K562 (cell line): Measurements from ENCODE around the gene FAM177B. TPM values are rescaled to one million over a fixed set of nuclear protein-coding genes. Genes with fewer than 3 reads are reported as not detected.

ENCODE experiments used
- ATAC-seq: fragments of 200-7000 bp; cut with Tn5 transposase; 3 replicates; pipeline ENCODE4 v1.9.1; 2020; ENCODE audit warnings: moderate library complexity
- BruUV-seq: library from RNA; stranded (reverse); fragments of 400-500 nt; replicated peaks from 2 replicates; lab custom pipeline; 2021; lab: Mats Ljungman, UMichigan
- CTCF ChIA-PET: fragments of 300-600 bp; formaldehyde crosslinking; extraction: SDS; loops from one replicate; lab custom pipeline; 2021; ENCODE audit warnings: low intra/inter-chr PET ratio; lab: Yijun Ruan, JAX
- POLR2A ChIA-PET: fragments of 300-600, 350-650 bp; sonication (Branson Sonifier 250); formaldehyde crosslinking; extraction: SDS; loops from one replicate; lab custom pipeline; 2021; ENCODE audit warnings: antibody characterized with exemption, inconsistent platforms; lab: Yijun Ruan, JAX
- DNase-seq, 4 experiments: peaks; one replicate each; pipeline versions ENCODE4 v3.0.0 to v3.0.0-alpha.2; 2011 to 2018; ENCODE audit warnings: low spot score in 3 of 4, mixed read lengths in 3 of 4; ENCODE audit errors: extremely low read depth in 1 of 4
- FAIRE-seq: peaks from 2 replicates; lab custom pipeline; 2011; peaks lifted over from hg19 to GRCh38; lab: Jason Lieb, UNC
- H2AFZ ChIP-seq: 2 replicates; pipeline ENCODE4 v1.6.0; 2011; ENCODE audit warnings: low read depth, low read length, control low read depth, inconsistent platforms
- H3K27ac ChIP-seq: fragments of 200-600 bp; 3 replicates; pipeline ENCODE4 v1.8.0; 2011; ENCODE audit warnings: low read depth, mild to moderate bottlenecking, control low read depth, inconsistent platforms, low read length, moderate library complexity, mixed read lengths; ENCODE audit errors: extremely low read depth
- H3K27me3 ChIP-seq, 2 experiments: fragments of 300-600 bp in 1 of 2; 2 replicates in 1 of 2; 3 replicates in 1 of 2; pipeline versions ENCODE4 v1.6.0 to v1.8.0; 2011; ENCODE audit warnings: inconsistent platforms in 2 of 2, low read length in 2 of 2, mild to moderate bottlenecking in 1 of 2, mixed read lengths in 1 of 2, moderate library complexity in 1 of 2; ENCODE audit not compliant: control insufficient read depth in 2 of 2, insufficient read depth in 2 of 2
- H3K36me3 ChIP-seq: fragments of 300-600 bp; 3 replicates; pipeline ENCODE4 v1.8.0; 2011; ENCODE audit warnings: mild to moderate bottlenecking, low read length, inconsistent platforms; ENCODE audit not compliant: control insufficient read depth, insufficient read depth
- H3K4me1 ChIP-seq, 2 experiments: fragments of 200-600 bp in 1 of 2; replicated peaks in 1 of 2; 2 replicates in 1 of 2; 3 replicates in 1 of 2; pipeline versions ENCODE4 v1.5.1 to v1.8.0; 2011; ENCODE audit warnings: inconsistent platforms in 2 of 2, low read length in 2 of 2, mild to moderate bottlenecking in 1 of 2, mixed read lengths in 1 of 2, moderate library complexity in 1 of 2; ENCODE audit not compliant: control insufficient read depth in 2 of 2, insufficient read depth in 2 of 2
- H3K4me2 ChIP-seq: 2 replicates; pipeline ENCODE4 v1.6.1; 2011; ENCODE audit warnings: low read length, control low read depth, inconsistent platforms, mixed read lengths; ENCODE audit not compliant: insufficient read depth
- H3K4me3 ChIP-seq: fragments of 200-600 bp; sonication (generic), shearing (Covaris generic); 2 replicates; pipeline ENCODE4 v1.5.1; 2016; ENCODE audit warnings: control low read depth, inconsistent platforms
- H3K79me2 ChIP-seq: fragments of 200-600 bp; 3 replicates; pipeline ENCODE4 v1.8.0; 2011; ENCODE audit warnings: low read length, inconsistent platforms; ENCODE audit not compliant: control insufficient read depth, insufficient read depth
- H3K9ac ChIP-seq, 2 experiments: 2 replicates each; pipeline versions ENCODE4 v1.6.0 to v1.6.1; 2011; ENCODE audit warnings: low read depth in 2 of 2, low read length in 2 of 2, control low read depth in 1 of 2, inconsistent platforms in 1 of 2, mild to moderate bottlenecking in 1 of 2, mixed read lengths in 1 of 2; ENCODE audit not compliant: insufficient read depth in 1 of 2
- H3K9me1 ChIP-seq: one replicate; pipeline ENCODE4 v1.6.0; 2011; ENCODE audit warnings: inconsistent platforms, mild to moderate bottlenecking, low read length, moderate library complexity; ENCODE audit not compliant: control insufficient read depth, insufficient read depth
- H3K9me3 ChIP-seq: replicated peaks from 2 replicates; pipeline ENCODE4 v1.5.1; 2011; ENCODE audit warnings: low read depth, low read length, inconsistent platforms; ENCODE audit not compliant: control insufficient read depth, insufficient read depth
- H4K20me1 ChIP-seq: replicated peaks from 2 replicates; pipeline ENCODE4 v1.6.1; 2011; ENCODE audit warnings: low read length, inconsistent platforms, mixed read lengths; ENCODE audit not compliant: control insufficient read depth, insufficient read depth
- BCOR ChIP-seq: fragments of 450-650 bp; IDR thresholded peaks from 2 replicates; pipeline ENCODE4 v1.6.1; 2016
- DACH1 ChIP-seq: fragments of 450-650 bp; IDR thresholded peaks from 2 replicates; pipeline ENCODE4 v1.6.1; 2018; ENCODE audit not compliant: partially characterized antibody
- MAFG ChIP-seq: fragments of 450-650 bp; conservative IDR thresholded peaks from 2 replicates; pipeline ENCODE4 v1.6.1; 2016; ENCODE audit warnings: missing genetic modification characterization, missing compliant biosample characterization
- MTA1 ChIP-seq: fragments of 450-650 bp; IDR thresholded peaks from 2 replicates; pipeline ENCODE4 v1.6.1; 2017; ENCODE audit warnings: borderline replicate concordance
- RBM25 ChIP-seq: fragments of 200-400 bp; formaldehyde crosslinking; IDR thresholded peaks from 2 replicates; pipeline ENCODE4 v1.6.1; 2018; ENCODE audit warnings: low read length, low read depth, moderate library complexity; ENCODE audit not compliant: severe bottlenecking
- ZC3H4 ChIP-seq: sonication (generic); formaldehyde crosslinking; IDR thresholded peaks from 2 replicates; pipeline ENCODE4 v1.9.0; 2021; ENCODE audit warnings: missing genetic modification reagents, borderline replicate concordance
- WGBS: fragments of 100-300 bp; shearing (Covaris generic); methylation state at CpG from one replicate; pipeline ENCODE4 v1.1.6; 2016; ENCODE audit warnings: low coverage, mixed read lengths; ENCODE audit not compliant: insufficient coverage; ENCODE audit errors: missing lambda C conversion rate; 5-methylcytosine and 5-hydroxymethylcytosine counted together
- in situ Hi-C: fragments of 300-500 bp; cut with MboI; formaldehyde crosslinking; loops from 4 replicates; pipeline ENCODE4 v1.15.0; 2018; ENCODE audit warnings: inconsistent platforms, mixed read lengths
- intact Hi-C: fragments of 100-400 bp; cut with micrococcal nuclease; formaldehyde crosslinking; loops from 2 replicates; pipeline ENCODE4 v1.14.2; 2022
- polyA plus RNA-seq, 8 experiments: library from polyadenylated mRNA; depleted of rRNA in 4 of 8; stranded (reverse) in 5 of 8; unstranded in 3 of 8; fragments of >200 nt; fragmentation: Nextera tagmentation in 2 of 8; fragmentation: Illumina TruSeq in 1 of 8; extraction: Ambion mirVana in 2 of 8; extraction: Trizol in 1 of 8; gene quantifications; 2 replicates each; pipeline versions ENCODE4 v1.2.1 to v1.2.3, GENCODE V29; 2011 to 2014; ENCODE audit warnings: inconsistent platforms in 1 of 8, missing spikeins in 1 of 8
- total RNA-seq, 7 experiments: library from RNA; depleted of rRNA in 6 of 7; stranded (reverse); fragments of >200 nt in 6 of 7; fragmentation: Illumina TruSeq in 2 of 7; extraction: Trizol in 2 of 7; gene quantifications; 2 replicates each; pipeline versions ENCODE4 v1.2.1 to v1.2.3, GENCODE V29; 2011 to 2021; ENCODE audit warnings: low replicate concordance in 1 of 7
- TF ChIP-seq, protein P1 (sequence below): fragments of 250-450 bp; sonication (Bioruptor Pico); IDR thresholded peaks from 2 replicates; pipeline ENCODE4 v1.4.0; 2020

The FAM177B gene
- total and polyA plus RNA-seq, 9 of the 15 experiments (the other 6 are each of a cell fraction or from before 2014, with no cell fraction given) = not detected

DNA sequence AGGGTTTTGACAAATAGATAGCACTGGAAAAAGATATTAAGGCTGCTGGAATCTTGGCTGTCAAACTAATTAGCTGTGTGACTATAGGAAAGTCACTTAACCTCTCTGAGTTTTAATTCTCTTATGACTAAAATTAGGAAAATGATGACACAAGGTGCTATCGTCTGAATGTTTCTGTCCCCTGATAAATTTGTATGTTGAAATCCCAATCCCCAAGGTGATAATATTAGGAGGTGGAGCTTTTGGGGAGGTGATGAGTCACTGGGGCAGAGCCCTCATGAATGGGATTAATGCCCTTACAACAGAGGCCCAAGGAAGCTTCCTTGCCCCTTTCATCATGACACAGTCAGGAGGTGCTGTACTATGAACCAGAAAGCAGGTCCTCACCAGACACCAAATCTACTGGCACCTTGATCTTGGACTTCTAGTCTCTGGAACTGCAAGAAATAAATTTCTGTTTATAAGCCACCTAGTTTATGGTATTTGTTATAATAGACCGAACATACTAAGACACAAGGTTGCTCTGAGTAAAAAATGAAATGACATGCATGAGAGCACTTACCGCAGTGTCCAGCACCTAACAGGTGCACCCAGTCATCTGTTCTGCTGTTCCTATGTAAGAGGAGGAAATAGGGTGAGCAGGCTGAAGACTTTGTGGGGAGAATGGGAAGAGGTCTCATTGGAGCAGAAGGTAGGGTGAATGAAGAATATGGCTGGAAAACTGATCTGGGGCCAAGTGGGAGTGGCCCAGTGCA lies 51.6 kb downstream of the FAM177B start:
- H3K4me1 ChIP-seq = no peaks in the 10 kb centered on the region
- DNase-seq (no peak), ATAC-seq (no peak), FAIRE-seq (no peak)
- H3K36me3 ChIP-seq = no peaks in the 10 kb centered on the region
- no peaks in the 10 kb centered on the region for H3K79me2 ChIP-seq
- no peak overlapping the region for H3K9ac ChIP-seq
- no peak overlapping the region for H2AFZ ChIP-seq
- H3K27me3 ChIP-seq = no peaks in the 10 kb centered on the region
- ChIA-PET CTCF (no interaction called here), POLR2A (interaction anchor here (1.7 kb wide), 1 partner anchor 10 kb away, joined by 5 read pairs; no protein-coding TSS in a partner anchor)
- no peaks in the 10 kb centered on the region for H3K9me1 ChIP-seq
- intact Hi-C loops = no loop called here
- H4K20me1 ChIP-seq = no peaks in the 10 kb centered on the region
- 0% methylated on average over 3 of the region's 3 CpGs for WGBS
- TF ChIP-seq, protein P1, sequence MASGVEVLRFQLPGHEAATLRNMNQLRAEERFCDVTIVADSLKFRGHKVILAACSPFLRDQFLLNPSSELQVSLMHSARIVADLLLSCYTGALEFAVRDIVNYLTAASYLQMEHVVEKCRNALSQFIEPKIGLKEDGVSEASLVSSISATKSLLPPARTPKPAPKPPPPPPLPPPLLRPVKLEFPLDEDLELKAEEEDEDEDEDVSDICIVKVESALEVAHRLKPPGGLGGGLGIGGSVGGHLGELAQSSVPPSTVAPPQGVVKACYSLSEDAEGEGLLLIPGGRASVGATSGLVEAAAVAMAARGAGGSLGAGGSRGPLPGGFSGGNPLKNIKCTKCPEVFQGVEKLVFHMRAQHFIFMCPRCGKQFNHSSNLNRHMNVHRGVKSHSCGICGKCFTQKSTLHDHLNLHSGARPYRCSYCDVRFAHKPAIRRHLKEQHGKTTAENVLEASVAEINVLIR (CRISPR knock-in tag) = no peak
- TF ChIP-seq RBM25 (peak; percentile 86), MAFG (no peak), MTA1 (no peak), ZC3H4 (CRISPR knock-in tag) (no peak), BCOR (peak; percentile 35; the same call in 1 of the 2 replicates), DACH1 (no peak)
- no peak overlapping the region for H3K4me2 ChIP-seq
- no peak overlapping the region for H3K4me3 ChIP-seq
- in situ Hi-C loops = loop anchor here (25.0 kb wide), 1 partner anchor 874 kb away; the partner anchor contains the start of gene CAPN8
- BruUV-seq = no TSS peak
- H3K9me3 ChIP-seq = no peaks in the 10 kb centered on the region; the same call in 1 of the 2 replicates
- H3K27ac ChIP-seq = no peak overlapping the region
